GM19240 (cell line): ENCODE data around the gene ACTN4.

Experiments
- DNase-seq: peaks from one replicate; pipeline ENCODE4 v3.0.0; 2011; ENCODE audit warnings: low spot score; ENCODE audit not compliant: insufficient read length

Gene ACTN4

DNA sequence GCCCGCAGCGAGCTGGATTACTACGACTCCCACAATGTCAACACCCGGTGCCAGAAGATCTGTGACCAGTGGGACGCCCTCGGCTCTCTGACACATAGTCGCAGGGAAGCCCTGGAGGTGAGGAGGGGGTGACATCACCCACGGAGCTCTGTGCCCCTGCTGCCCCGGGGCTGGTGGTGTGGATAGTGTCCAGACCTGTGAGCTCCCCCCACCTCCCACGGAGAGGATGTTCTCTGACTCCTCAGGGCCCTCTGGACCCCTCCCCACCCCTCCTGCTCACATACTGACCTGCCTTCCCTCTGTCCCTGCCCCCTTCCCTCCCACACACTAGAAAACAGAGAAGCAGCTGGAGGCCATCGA lies 76.1 kb downstream of the ACTN4 start:
- no peak for DNase-seq

DNA sequence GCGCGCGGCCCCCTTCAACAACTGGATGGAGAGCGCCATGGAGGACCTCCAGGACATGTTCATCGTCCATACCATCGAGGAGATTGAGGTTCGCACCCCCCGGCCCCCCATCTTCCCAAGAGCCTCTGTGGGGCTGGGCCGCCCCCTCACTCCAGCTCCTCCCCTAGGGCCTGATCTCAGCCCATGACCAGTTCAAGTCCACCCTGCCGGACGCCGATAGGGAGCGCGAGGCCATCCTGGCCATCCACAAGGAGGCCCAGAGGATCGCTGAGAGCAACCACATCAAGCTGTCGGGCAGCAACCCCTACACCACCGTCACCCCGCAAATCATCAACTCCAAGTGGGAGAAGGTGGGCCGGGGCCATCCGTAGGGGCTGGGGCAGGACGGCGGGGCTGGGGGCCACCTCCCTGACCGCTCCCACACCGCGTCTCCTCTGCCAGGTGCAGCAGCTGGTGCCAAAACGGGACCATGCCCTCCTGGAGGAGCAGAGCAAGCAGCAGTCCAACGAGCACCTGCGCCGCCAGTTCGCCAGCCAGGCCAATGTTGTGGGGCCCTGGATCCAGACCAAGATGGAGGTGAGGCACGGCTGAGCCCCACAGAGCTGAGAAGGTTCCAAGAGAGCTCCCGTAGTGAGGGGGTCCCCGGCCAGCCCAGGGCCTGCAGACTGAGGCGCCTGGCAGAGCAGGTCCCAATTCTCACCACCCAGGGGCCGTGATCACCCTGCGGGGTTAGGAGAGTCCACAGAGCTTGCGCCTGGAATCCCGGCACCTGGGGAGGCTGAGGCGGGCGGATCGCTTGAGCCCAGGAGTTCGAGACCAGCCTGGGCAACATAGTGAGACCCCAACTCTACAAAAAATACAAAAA lies 76.8 kb downstream of the ACTN4 start:
- no peak for DNase-seq

DNA sequence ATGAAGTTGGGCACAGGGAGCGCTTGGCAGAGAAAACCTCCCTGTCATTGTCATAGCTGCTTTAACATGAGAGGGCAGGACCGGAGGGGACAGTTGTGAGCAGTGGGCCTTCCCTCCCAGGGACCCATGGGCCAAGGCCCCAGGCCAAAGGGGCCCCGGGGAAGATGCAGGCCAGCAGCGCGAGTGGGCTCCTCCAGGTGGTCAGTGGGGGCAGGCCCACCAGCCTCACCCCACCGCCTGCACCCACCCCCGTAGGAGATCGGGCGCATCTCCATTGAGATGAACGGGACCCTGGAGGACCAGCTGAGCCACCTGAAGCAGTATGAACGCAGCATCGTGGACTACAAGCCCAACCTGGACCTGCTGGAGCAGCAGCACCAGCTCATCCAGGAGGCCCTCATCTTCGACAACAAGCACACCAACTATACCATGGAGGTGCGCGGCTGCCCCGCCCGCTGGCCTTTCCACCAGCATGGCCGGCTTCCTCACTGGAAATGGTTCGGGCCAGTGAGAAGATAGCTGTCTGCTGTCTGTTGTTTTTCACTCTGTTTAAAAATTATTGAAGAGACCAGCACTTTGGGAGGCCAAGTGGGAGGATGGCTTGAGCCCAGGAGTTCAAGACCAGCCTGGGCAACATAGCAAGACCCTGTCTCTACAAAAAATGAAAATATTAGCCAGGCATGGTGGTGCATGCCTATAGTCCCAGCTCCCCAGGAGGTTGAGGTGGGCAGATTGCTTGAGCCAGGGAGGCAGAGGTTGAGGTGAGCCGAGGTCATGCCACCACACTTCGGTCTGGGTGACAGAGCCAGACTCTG lies 78.2 kb downstream of the ACTN4 start:
- no peak for DNase-seq

DNA sequence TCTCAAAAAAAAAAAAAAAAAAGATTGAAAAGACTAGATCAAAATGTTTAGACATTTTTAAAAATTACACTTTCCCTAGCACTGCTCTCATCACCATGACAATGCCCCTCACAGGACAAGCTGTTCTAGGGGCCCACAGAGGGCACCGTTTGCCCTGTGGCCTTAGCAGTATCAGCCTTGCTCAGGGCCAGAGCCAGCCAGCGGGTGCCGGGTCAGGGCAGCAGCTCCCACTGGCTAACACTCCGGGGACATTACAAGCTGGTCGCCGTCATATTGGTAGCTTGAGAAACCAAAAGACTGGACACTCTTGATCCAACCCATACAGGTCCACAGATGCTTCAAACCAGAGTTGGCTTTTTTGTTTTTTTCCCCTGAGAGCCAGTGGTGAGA lies 78.8 kb downstream of the ACTN4 start:
- no peak for DNase-seq

DNA sequence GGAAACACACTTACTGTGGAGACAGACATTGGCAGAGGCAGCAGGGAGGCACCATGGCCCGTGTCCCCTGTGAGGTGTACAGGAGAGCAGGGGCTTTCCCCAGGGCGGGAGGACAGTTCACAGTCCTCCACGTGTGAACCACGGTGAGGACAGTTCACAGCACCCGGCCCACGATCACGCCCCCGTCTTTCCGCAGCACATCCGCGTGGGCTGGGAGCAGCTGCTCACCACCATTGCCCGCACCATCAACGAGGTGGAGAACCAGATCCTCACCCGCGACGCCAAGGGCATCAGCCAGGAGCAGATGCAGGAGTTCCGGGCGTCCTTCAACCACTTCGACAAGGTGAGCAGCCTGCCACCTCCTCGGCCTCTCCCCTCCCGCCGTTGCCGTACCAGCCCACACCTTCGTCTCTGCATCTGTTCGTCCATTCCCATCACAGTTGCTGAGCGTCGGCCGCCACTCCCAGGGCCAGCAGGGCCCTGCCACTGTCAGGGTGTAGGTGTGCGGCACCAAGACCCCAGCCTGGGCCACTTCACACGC lies 79.4 kb downstream of the ACTN4 start:
- DNase-seq: no peak

DNA sequence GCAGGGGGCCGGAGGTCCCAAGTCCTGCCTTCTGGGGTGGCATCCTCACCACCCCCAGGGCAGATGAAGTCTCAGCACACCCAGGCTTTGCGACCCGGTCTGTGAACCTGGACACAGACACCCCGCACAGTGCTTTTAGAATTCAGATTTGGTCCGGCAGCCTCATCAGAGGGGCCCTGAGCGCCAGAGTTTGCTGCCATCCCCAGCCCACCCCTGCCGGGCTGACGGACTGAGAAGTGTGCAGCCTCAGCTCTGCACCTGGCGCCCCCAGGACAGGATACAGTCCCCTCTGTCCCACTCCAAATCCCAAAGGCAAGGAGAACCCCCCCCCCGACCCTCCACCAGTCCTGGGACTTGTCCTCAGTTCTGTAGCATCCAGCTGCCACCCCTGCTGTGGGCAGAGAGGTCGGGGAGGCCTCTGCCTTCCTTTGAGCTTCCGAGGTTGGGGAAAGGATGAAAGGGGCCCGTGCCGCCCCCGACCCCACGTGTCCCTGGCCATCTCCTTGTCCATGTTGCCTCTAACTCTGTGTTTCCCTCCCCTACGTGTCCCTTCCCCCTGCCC lies 79.9 kb downstream of the ACTN4 start:
- no peak for DNase-seq

DNA sequence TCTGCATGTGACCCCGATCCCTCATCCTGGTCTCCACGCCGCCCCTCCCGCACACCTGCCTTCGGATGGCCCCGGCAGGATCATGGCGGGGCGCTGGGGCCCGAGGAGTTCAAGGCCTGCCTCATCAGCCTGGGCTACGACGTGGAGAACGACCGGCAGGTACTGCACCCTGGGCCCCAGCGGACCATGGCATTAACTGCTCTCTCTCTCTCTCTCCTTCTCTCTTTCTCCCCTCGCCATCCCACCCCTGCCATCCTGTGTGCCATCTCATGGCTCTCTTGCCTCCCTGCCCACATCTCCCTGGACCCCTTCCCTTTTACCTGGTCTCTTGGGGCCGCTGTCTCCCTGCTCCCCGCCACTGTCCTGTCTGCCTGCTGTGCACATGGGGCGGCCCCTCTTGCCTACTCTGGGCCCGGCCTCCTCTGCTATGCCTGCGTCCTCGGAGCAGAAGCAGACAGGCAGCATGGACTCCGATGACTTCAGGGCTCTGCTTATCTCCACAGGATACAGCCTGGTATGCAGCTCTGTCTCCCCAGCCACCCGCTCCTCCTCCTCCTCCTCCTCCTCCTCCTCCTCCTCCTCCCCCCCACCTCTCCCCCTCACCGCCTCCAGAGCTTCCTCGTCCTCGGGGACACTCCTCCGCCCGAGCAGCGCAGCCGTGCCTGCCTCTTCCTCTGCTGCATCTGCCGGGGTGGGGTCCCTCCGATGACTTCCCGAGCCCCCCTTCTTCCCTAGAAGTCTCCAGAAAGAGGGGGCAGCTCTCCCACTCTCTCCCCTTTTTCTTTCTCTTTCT lies 80.6 kb downstream of the ACTN4 start:
- DNase-seq: no peak

DNA sequence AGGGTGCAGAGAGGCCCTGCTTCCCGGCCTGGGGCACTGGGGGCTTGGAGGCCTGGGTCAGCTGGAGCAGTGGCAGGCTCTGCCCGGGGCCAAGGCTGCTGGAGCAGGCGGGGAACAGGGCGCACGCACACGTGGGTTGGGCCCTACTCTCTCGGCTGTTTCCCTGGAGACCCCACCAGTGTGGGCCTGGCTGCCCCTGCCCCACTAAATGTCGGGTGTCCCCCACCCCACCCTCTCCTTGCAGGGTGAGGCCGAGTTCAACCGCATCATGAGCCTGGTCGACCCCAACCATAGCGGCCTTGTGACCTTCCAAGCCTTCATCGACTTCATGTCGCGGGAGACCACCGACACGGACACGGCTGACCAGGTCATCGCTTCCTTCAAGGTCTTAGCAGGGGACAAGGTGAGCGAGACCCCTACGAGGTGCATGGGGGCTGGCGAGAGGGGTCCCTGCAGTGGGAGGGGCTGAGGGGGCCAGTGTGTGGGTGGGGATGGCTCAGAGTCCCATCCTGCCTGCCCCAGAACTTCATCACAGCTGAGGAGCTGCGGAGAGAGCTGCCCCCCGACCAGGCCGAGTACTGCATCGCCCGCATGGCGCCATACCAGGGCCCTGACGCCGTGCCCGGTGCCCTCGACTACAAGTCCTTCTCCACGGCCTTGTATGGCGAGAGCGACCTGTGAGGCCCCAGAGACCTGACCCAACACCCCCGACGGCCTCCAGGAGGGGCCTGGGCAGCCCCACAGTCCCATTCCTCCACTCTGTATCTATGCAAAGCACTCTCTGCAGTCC lies 81.5 kb downstream of the ACTN4 start:
- DNase-seq: no peak

DNA sequence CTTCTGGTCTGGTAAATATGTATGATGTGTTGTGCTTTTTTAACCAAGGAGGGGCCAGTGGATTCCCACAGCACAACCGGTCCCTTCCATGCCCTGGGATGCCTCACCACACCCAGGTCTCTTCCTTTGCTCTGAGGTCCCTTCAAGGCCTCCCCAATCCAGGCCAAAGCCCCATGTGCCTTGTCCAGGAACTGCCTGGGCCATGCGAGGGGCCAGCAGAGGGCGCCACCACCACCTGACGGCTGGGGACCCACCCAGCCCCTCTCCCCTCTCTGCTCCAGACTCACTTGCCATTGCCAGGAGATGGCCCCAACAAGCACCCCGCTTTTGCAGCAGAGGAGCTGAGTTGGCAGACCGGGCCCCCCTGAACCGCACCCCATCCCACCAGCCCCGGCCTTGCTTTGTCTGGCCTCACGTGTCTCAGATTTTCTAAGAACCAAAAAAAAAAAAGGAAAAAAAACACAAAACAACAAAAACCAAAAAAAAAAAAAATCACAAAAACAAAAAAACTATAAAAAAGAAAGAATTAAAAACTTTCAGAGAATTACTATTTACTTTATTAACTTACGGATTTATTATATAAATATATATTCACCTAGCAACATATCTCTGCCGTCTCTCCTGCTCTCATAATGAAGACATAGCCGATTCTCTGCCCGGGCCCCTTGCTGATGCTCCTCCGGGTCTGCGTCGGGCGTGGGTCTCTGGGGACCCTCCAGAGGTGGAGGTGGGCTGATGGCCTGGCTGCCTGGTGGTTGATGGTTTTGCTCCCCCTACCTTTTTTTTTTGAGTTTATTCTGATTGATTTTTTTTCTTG lies 82.4 kb downstream of the ACTN4 start:
- peak; percentile 61 for DNase-seq

DNA sequence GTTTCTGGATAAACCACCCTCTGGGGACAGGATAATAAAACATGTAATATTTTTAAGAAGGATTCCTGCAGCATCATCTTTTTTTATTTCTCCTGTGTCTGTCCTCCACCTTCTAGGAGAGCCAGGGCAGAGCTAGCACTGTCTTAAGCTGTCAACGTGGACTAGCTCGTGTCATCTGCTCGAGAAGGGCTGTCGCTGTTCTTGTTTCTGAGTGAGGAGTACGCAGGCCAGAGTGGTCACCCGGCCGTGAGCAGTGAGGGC lies 83.0 kb downstream of the ACTN4 start:
- DNase-seq: no peak

DNA sequence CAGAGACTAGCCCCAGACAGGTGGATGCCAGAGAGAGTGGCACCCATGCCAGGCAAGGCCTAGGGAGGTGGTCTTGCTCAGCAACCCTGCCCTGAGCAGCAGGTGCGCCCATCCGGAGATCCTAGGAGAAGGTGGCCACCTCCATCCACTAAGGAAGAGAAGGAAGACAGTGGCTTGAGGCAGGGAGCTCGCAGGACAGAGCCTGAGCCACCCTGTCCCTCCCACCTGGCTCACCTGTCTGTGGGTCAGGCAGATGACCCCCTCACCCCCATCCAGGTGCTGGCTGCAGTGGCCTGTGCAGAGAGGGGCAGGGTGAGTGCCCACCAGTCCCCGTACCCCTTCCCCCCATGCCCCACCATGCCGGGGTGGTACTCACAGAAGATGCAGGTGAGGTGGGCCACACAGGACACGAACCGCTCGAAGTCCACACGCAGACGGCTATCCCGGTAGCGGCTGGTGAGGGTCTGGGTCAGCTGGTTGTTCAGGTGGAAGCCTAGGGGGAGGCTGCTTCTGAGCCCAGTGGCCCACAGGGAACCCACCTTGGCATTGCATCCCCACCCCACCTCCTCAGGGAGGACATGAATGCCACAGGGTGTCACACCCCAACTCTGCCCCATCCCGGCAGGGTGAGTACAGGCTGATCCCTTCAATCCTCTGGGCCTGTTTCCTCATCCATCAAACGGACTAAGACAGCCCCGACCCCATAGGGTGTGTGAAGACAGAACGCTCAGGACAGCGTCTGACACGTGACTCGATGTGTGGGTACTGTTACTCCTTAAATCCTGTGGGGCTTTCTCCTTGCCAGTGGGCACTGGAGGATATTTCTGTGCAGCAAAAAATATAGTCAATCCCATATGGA lies 83.5 kb downstream of the ACTN4 start:
- DNase-seq: no peak

DNA sequence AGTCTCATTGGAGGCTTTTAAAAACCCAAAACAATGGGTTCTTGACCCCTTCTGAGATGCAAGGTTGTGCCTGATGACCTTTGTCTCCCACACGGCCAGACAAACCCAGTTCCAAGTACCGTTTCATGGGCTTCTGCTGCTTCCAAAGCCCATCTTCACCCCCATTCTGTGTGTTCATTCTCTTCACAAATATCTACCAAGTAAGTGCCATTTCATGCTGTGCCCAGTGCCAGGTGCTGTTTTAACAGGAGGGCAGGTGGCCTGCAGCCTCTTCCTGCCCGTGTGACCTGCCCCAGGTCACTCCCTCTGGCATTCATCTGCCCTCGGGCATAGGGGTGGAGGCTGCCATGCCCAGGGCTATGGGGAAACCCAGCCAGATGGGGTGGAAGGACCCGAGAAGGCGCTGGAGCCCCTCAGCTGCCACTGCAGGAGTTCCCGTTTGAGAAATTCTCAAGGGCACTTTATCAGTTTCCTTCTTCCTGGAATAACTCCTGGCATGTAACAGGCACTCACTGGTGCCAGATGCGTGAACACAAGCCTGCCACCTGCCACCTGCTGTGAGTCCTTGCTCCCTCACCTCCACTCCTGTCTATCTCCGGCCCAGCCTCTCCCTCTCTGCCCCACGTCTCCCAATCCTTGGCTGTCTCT lies 84.3 kb downstream of the ACTN4 start:
- DNase-seq: no peak

DNA sequence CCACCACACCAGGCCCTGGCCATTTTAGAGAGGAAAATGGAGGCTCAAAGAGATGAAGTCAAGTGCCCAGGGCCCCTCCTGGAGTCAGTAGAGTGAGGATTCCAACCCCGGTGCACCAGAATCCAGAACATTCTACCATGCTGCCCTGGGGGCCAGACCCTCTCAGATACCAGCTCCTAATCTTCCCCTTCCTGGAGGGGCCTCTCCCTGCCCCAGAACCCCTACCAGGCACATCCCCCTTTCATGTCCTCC lies 85.7 kb downstream of the ACTN4 start:
- no peak for DNase-seq

DNA sequence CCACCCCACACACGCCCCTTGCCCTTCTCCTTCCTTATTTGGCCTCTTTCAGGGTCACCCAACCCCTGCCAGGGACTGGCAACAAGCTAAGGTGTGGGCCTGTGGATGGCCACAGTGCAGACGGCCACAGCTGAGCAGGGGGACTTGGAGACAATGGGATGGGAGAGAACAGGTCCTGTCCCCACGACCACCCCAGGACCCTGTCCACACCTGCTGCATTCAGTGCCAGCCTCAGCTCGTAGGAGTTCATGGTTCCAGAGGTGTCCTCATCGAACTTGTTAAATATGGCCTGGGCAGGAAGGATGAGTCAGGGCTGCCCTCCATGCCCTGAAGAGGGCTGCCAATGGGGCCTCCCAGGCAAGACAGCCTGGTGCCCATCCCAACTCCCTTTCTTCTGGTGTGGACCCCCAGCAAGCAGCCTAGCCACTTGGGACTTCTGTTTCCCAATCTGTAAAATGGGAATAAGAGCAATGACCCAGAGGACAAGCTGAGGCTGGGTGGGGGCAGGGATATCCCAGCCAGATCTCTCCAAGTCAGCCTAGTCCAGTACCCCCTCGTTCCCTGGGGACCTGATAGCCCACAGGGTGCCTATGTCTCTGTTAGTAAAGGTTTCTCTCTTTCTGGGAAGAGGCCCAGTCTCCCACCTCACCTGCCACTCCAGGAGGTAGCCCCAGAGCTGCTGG lies 86.2 kb downstream of the ACTN4 start:
- DNase-seq: no peak

DNA sequence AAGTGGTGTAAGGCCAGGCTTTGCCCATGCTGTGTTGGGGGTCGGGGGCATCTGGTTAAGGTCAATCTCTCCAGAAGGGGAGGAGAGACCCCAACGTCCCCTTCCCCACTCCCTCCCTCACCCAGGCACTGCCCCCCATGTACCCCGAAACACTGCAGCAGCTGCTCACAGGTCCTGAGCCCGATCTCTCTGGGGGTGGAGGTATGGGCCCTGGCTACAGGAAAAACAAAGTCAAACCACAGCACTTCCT lies 86.7 kb downstream of the ACTN4 start:
- DNase-seq: peak; percentile 83

DNA sequence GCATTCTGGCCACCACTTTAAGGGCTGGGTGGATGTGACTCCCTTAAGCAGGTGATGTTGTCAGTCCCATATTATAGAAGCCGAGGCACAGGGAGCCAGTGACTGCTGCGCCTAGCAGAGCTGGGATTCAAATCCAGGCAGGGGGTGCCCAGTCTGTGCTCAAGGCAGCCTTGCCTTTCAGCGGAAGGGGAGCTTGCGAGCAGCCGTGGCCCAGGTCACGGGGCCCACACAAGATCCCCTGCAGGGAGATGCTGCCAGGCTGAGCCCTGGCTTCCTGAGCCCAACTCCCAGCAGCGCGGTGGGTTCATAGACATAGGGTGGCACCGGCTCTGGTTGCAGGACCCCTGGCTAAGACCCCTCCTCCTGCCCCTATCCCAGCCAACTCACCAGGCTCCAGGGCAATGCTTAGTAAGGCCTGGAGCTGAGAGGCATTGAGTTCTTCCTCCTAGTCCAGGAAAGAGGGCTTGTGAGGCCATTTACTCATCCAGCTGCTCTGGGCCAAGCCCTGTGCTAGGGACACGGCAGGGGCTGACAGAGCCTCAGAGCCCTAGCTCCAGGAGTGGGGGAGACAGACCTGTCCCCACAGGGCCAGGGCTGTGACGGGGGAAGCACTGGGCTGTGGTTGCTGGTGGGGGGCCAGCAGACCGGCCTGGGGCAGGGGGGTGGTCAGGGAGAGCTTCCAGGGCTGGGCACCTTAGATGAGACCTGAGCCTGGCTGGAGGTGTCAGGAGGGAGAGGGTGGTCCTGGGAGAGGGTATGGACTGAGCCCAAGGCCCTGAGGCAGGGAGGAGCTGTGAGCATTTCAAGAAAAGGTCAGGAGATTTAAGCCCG lies 87.2 kb downstream of the ACTN4 start:
- no peak for DNase-seq

DNA sequence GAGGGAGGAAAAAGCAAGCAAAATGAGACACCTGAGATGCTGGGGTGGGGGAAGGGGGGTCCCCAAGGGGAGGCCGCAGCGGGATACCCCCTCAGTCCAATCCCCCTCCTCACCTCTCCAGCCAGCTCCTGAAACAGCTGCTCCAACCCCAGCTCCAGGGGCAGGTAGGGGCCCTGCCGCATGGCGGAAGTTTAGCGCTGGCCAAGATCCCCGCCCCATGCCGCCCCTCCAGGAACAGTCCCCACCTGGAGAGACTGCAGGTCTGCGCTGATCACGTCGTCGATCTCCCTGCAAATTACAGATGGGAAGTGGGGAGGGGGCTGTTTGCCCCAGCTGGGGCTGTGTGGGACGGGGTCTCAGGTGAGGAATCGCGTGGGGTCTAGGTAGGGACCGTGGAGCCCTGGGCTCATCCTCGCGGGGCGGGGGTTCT lies 87.8 kb downstream of the ACTN4 start:
- no peak for DNase-seq

DNA sequence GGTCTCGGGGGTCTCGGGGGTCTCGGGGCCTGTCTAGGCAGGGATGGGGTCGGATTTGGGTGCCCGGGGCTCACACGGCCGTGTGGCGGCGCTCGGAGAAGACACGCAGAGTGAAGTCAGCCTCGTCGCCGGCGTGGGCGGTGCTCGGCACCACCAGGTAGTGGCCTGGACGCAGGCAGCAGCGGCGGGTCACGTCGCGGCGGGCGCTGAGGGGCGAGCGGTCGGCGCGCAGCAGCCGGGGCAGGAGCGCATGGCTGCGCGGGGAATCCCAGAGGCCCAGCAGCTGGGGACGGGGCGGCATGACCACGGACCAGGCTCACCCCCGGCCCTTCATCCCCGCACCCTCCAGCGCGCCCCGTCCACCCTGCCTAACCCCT lies 88.6 kb downstream of the ACTN4 start:
- DNase-seq: peak; percentile 61
